HepG2 (cell line): ENCODE data around the gene USB1. TPM values are rescaled to one million over a fixed set of nuclear protein-coding genes. Genes with fewer than 3 reads are reported as not detected.

ENCODE experiments used
- AGO1 ChIP-seq: fragments of 200-400 bp; formaldehyde crosslinking; IDR thresholded peaks from 2 replicates; pipeline ENCODE4 v1.6.1; 2017; ENCODE audit warnings: mild to moderate bottlenecking, low read depth, low read length, moderate library complexity; ENCODE audit not compliant: poor library complexity, severe bottlenecking
- HNF4A ChIP-seq: sonication (generic); formaldehyde crosslinking; IDR thresholded peaks from 2 replicates; pipeline ENCODE4 v1.4.0; 2020; ENCODE audit warnings: missing genetic modification reagents
- JUN ChIP-seq: sonication (generic); formaldehyde crosslinking; IDR thresholded peaks from 2 replicates; pipeline ENCODE4 v1.4.0; 2020; ENCODE audit warnings: mild to moderate bottlenecking, missing genetic modification reagents
- NCOR1 ChIP-seq: fragments of 200-600 bp; sonication (generic); IDR thresholded peaks from 2 replicates; pipeline ENCODE4 v1.7.0; 2017; ENCODE audit warnings: antibody characterized with exemption, low read length, borderline replicate concordance
- NFKBIZ ChIP-seq: IDR thresholded peaks from 2 replicates; pipeline ENCODE4 v1.6.1; 2018; ENCODE audit warnings: missing genetic modification reagents, missing compliant biosample characterization
- PBX3 ChIP-seq: sonication (generic); formaldehyde crosslinking; IDR thresholded peaks from 2 replicates; pipeline ENCODE4 v1.8.1; 2023; ENCODE audit warnings: missing genetic modification reagents, inconsistent platforms, borderline replicate concordance
- RFXANK ChIP-seq: IDR thresholded peaks from 2 replicates; pipeline ENCODE4 v1.6.1; 2016
- RXRB ChIP-seq: IDR thresholded peaks from 2 replicates; pipeline ENCODE4 v1.6.1; 2016; ENCODE audit warnings: borderline replicate concordance, missing genetic modification reagents, missing compliant biosample characterization
- SKI ChIP-seq: fragments of 450-650 bp; IDR thresholded peaks from one replicate; pipeline ENCODE4 v1.6.1; 2018; ENCODE audit warnings: mild to moderate bottlenecking; ENCODE audit not compliant: partially characterized antibody
- TARDBP ChIP-seq: sonication (generic); formaldehyde crosslinking; IDR thresholded peaks from 2 replicates; pipeline ENCODE4 v1.8.0; 2022; ENCODE audit warnings: mild to moderate bottlenecking, missing genetic modification reagents
- TBL1XR1 ChIP-seq: fragments of 150-350 bp; IDR thresholded peaks from 2 replicates; pipeline ENCODE4 v1.6.1; 2014; ENCODE audit warnings: borderline replicate concordance, low read length; ENCODE audit not compliant: partially characterized antibody
- ZBED4 ChIP-seq: sonication (generic); formaldehyde crosslinking; IDR thresholded peaks from 2 replicates; pipeline ENCODE4 v1.4.0; 2020; ENCODE audit warnings: missing genetic modification reagents, borderline replicate concordance
- ZBTB38 ChIP-seq: sonication (generic); formaldehyde crosslinking; IDR thresholded peaks from 2 replicates; pipeline ENCODE4 v1.5.1; 2020; ENCODE audit warnings: mild to moderate bottlenecking, missing genetic modification reagents
- ZGPAT ChIP-seq: IDR thresholded peaks from 2 replicates; pipeline ENCODE4 v1.6.1; 2016; ENCODE audit warnings: mild to moderate bottlenecking
- ZNF136 ChIP-seq: sonication (generic); formaldehyde crosslinking; IDR thresholded peaks from 2 replicates; pipeline ENCODE4 v1.8.1; 2022; ENCODE audit warnings: low read depth, mild to moderate bottlenecking, moderate library complexity, missing genetic modification reagents
- ZNF225 ChIP-seq: sonication (generic); formaldehyde crosslinking; IDR thresholded peaks from 2 replicates; pipeline ENCODE4 v1.4.0; 2020; ENCODE audit warnings: mild to moderate bottlenecking, missing genetic modification reagents
- ZNF264 ChIP-seq: sonication (generic); formaldehyde crosslinking; IDR thresholded peaks from 2 replicates; pipeline ENCODE4 v1.4.0; 2020; ENCODE audit warnings: missing genetic modification reagents
- ZNF367 ChIP-seq: sonication (generic); formaldehyde crosslinking; IDR thresholded peaks from 2 replicates; pipeline ENCODE4 v1.4.0; 2020; ENCODE audit warnings: missing genetic modification reagents, borderline replicate concordance
- ZNF510 ChIP-seq: sonication (generic); formaldehyde crosslinking; IDR thresholded peaks from 2 replicates; pipeline ENCODE4 v1.4.0; 2020; ENCODE audit warnings: low read depth, mild to moderate bottlenecking, missing genetic modification reagents
- ZNF607 ChIP-seq: sonication (generic); formaldehyde crosslinking; IDR thresholded peaks from 2 replicates; pipeline ENCODE4 v1.5.1; 2020; ENCODE audit warnings: missing genetic modification reagents, mild to moderate bottlenecking, borderline replicate concordance
- ZNF615 ChIP-seq: sonication (generic); formaldehyde crosslinking; IDR thresholded peaks from 2 replicates; pipeline ENCODE4 v1.5.0; 2020; ENCODE audit warnings: mild to moderate bottlenecking, missing genetic modification reagents, borderline replicate concordance
- ZNF724P ChIP-seq: sonication (generic); formaldehyde crosslinking; IDR thresholded peaks from 2 replicates; pipeline ENCODE4 v1.8.0; 2022; ENCODE audit warnings: missing genetic modification reagents, borderline replicate concordance
- ZNF777 ChIP-seq: sonication (generic); formaldehyde crosslinking; IDR thresholded peaks from 2 replicates; pipeline ENCODE4 v1.4.0; 2020; ENCODE audit warnings: missing genetic modification reagents
- polyA plus RNA-seq, 8 experiments: library from polyadenylated mRNA; depleted of rRNA in 3 of 8; stranded (reverse) in 7 of 8; unstranded in 1 of 8; fragments of >200 nt; fragmentation: Illumina TruSeq in 4 of 8; extraction: Trizol in 4 of 8; gene quantifications; 2 replicates each; pipeline versions ENCODE4 v1.2.1 to v1.2.3, GENCODE V29; 2011 to 2016; ENCODE audit warnings: low read depth in 4 of 8, missing spikeins in 1 of 8, mixed read lengths in 1 of 8; ENCODE audit not compliant: insufficient read depth in 1 of 8
- total RNA-seq, 5 experiments: library from RNA; depleted of rRNA; stranded (reverse); fragments of >200 nt; fragmentation: Illumina TruSeq; extraction: Trizol; gene quantifications; 2 replicates each; pipeline ENCODE4 v1.2.3, GENCODE V29; 2016; ENCODE audit warnings: low read depth in 1 of 5

USB1 gene
- total and polyA plus RNA-seq, 2 of the 13 experiments (the other 11 are each of a cell fraction or from before 2014, with no cell fraction given), result 16.7 to 65.4 TPM

- TF ChIP-seq ZBTB38 (CRISPR knock-in tag) (peak; percentile 56), ZNF225 (CRISPR knock-in tag) (peak; percentile 53; the same call in 1 of the 2 replicates), ZNF607 (peak; percentile 77; the same call in 1 of the 2 replicates), NFKBIZ (no peak; the same call in 1 of the 2 replicates), ZGPAT (CRISPR knock-in tag) (peak; percentile 82), AGO1 (peak; percentile 61), ZNF615 (CRISPR knock-in tag) (no peak), ZNF777 (CRISPR knock-in tag) (peak; percentile 64), HNF4A (CRISPR knock-in tag) (peak; percentile 47), SKI (peak; percentile 27), TBL1XR1 (no peak), PBX3 (CRISPR knock-in tag) (0 out of 2 replicates have a peak, but pooled peaks have one; percentile 64), JUN (CRISPR knock-in tag) (no peak), RFXANK (CRISPR knock-in tag) (peak; percentile 59; the same call in 1 of the 2 replicates), NCOR1 (peak; percentile 71), ZNF510 (CRISPR knock-in tag) (peak; percentile 71; the same call in 1 of the 2 replicates), TARDBP (CRISPR knock-in tag) (peak; percentile 70), ZNF724P (peak; percentile 37; the same call in 1 of the 2 replicates), ZNF367 (peak; percentile 64; the same call in 1 of the 2 replicates), ZNF264 (CRISPR knock-in tag) (peak; percentile 58), RXRB (peak; percentile 23), ZNF136 (CRISPR knock-in tag) (0 out of 2 replicates have a peak, but pooled peaks have one; percentile 15), ZBED4 (CRISPR knock-in tag) (peak; percentile 36; the same call in 1 of the 2 replicates)
These were observed at the start of gene USB1 (continued) for GRCh38 chr16:58000706-58001676.
